Jurkat, Clone E6-1 (cell line): ENCODE measurements around the gene RPTOR.
A peak's percentile ranks its signal among the peaks of the same experiment; 100 is the strongest.

Source experiments
- DNase-seq: peaks from one replicate; pipeline ENCODE4 v3.0.0-alpha.2; 2011; ENCODE audit warnings: low read depth, low spot score
- H3K4me3 ChIP-seq: 2 replicates; pipeline ENCODE4 v1.5.1; 2011; ENCODE audit warnings: mild to moderate bottlenecking, low read length, control low read depth, moderate library complexity

Gene RPTOR

GRCh38 chr17:80969674-80970043 is 425.0 kb downstream of the RPTOR start:
- no peak for DNase-seq
- no peak overlapping the region for H3K4me3 ChIP-seq

- H3K4me3 ChIP-seq = no peak overlapping the region
- DNase-seq = no peak
Observed at GRCh38 chr17:80970044-80970761, 425.6 kb downstream of the RPTOR start.

- DNase-seq = no peak
- no peak overlapping the region for H3K4me3 ChIP-seq
Observed at GRCh38 chr17:80970762-80971703, 426.4 kb downstream of the RPTOR start.

- H3K4me3 ChIP-seq = no peak overlapping the region
- DNase-seq = no peak
Observed at GRCh38 chr17:80971704-80972304, 427.2 kb downstream of the RPTOR start.

GRCh38 chr17:80976701-80977100 is 432.1 kb downstream of the RPTOR start:
- no peak for DNase-seq
- no peak overlapping the region for H3K4me3 ChIP-seq

- no peak for DNase-seq
Observed at GRCh38 chr17:80977172-80977571, 432.5 kb downstream of the RPTOR start.

GRCh38 chr17:80978499-80979497 is 434.2 kb downstream of the RPTOR start:
- no peak for DNase-seq
- no peak overlapping the region for H3K4me3 ChIP-seq

More at GRCh38 chr17:80977172-80977571, 432.5 kb downstream of the RPTOR start:
- H3K4me3 ChIP-seq = no peak overlapping the region

GRCh38 chr17:80979547-80980378 is 435.1 kb downstream of the RPTOR start:
- H3K4me3 ChIP-seq = no peak overlapping the region
- no peak for DNase-seq

GRCh38 chr17:80980397-80981061 is 435.9 kb downstream of the RPTOR start:
- no peak overlapping the region for H3K4me3 ChIP-seq
- no peak for DNase-seq

GRCh38 chr17:80981062-80981902 is 436.6 kb downstream of the RPTOR start:
- H3K4me3 ChIP-seq = peak overlapping the region; percentile 16; the same call in 1 of the 2 replicates
- DNase-seq = no peak

GRCh38 chr17:80981929-80982425 is 437.3 kb downstream of the RPTOR start:
- H3K4me3 ChIP-seq = no peak overlapping the region
- no peak for DNase-seq

GRCh38 chr17:80982426-80982974 is 437.9 kb downstream of the RPTOR start:
- H3K4me3 ChIP-seq = no peak overlapping the region
- no peak for DNase-seq

GRCh38 chr17:80983545-80983944 is 438.9 kb downstream of the RPTOR start:
- H3K4me3 ChIP-seq = no peak overlapping the region
- DNase-seq = no peak

GRCh38 chr17:80984749-80985148 is 440.1 kb downstream of the RPTOR start:
- DNase-seq = no peak
- no peak overlapping the region for H3K4me3 ChIP-seq

GRCh38 chr17:80986046-80986445 is 441.4 kb downstream of the RPTOR start:
- H3K4me3 ChIP-seq = no peak overlapping the region
- no peak for DNase-seq

- no peak for DNase-seq
- H3K4me3 ChIP-seq = no peak overlapping the region
Observed at GRCh38 chr17:80986816-80987475, 442.3 kb downstream of the RPTOR start.
